ENCODE measurements around the gene SLC23A1. TPM values are rescaled to one million over a fixed set of nuclear protein-coding genes. Genes with fewer than 3 reads are reported as not detected.

Gene SLC23A1
- total RNA-seq, 1 donor from 2014 or later, result 1.4 TPM

- peak overlapping the region; percentile 90 for H3K4me3 Mint-ChIP-seq
- no peak for DNase-seq
- no peak overlapping the region for H3K27ac Mint-ChIP-seq
- ChIA-PET CTCF (interaction anchor here (0.9 kb wide), 1 partner anchor 15 kb away, joined by 3 read pairs; no protein-coding TSS in a partner anchor), POLR2A (interaction anchor here (0.5 to 2.3 kb wide), 7 partner anchors 13 to 827 kb away, joined by 3 to 24 read pairs (median 5); partner anchors contain the start of genes HSPA9, MZB1, PAIP2 and UBE2D2)
- no peaks in the 10 kb centered on the region for H3K9me3 Mint-ChIP-seq
- ATAC-seq (ENCODE audit: low read depth), result no peak
- intact Hi-C loops (cut with micrococcal nuclease), result loop anchor here (5.0 to 10.0 kb wide), 2 partner anchors 938 to 1245 kb away; partner anchors contain the start of genes EGR1, IK and NDUFA2
- no peak for TF ChIP-seq CTCF (IDR thresholded peaks at IDR 0.05)
- peaks cover 5% of the 10 kb centered on the region for H3K36me3 Mint-ChIP-seq (ENCODE audit: low read depth)
- peaks cover 43% of the 10 kb centered on the region for H3K4me1 Mint-ChIP-seq
- H3K27me3 Mint-ChIP-seq, result no peaks in the 10 kb centered on the region
These were observed 19.6 kb upstream of the SLC23A1 start for GRCh38 chr5:139402561-139403158.

GRCh38 chr5:139401546-139401945 is 18.4 kb upstream of the SLC23A1 start:
- ATAC-seq (ENCODE audit: low read depth) (no peak), DNase-seq (no peak)
- Mint-ChIP-seq H3K4me1 (peaks cover 32% of the 10 kb centered on the region), H3K36me3 (ENCODE audit: low read depth) (peaks cover 5% of the 10 kb centered on the region), H3K27ac (no peak overlapping the region), H3K27me3 (no peaks in the 10 kb centered on the region), H3K4me3 (no peak overlapping the region), H3K9me3 (no peaks in the 10 kb centered on the region)
- TF ChIP-seq CTCF (IDR thresholded peaks at IDR 0.05), result no peak
- ChIA-PET POLR2A (no interaction called here), CTCF (no interaction called here)
- intact Hi-C loops (cut with micrococcal nuclease), result loop anchor here (5.0 to 10.0 kb wide), 2 partner anchors 937 to 1246 kb away; partner anchors contain the start of genes EGR1, IK and NDUFA2

DNA sequence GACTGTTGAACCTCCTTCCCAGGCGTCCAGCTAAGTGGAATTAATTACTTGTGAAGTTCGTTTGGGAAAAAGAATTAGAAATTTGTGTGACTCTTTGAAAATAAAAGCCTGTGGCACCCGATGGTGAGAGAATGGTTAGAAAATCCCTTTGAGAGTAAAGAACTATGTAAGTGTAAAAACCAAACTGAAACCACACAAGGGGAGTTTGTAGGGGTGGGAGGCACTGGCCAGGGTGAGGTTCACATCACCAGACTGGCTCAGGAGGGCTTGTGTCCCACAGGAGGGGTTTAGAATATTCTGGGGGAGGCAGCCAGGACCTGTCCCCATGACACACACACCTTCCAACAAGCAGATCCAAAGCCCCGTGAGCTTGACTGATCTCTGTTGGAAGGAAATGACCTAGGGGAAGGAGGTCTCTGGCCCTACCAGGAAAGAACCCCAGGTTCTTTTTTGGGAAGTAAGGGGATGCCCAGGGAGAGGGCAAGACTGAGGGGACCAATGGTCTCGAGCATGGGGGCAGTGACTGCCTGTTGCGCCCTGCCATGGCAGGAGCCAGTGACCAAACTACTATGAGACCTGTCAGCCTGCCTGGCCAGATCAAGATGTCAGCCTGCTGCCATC is 16.5 kb upstream of the SLC23A1 start:
- Mint-ChIP-seq H3K27me3 (no peaks in the 10 kb centered on the region), H3K9me3 (no peaks in the 10 kb centered on the region), H3K27ac (no peak overlapping the region), H3K4me1 (peaks cover 24% of the 10 kb centered on the region), H3K36me3 (ENCODE audit: low read depth) (peaks cover 5% of the 10 kb centered on the region), H3K4me3 (no peak overlapping the region)
- CTCF ChIA-PET, result no interaction called here
- DNase-seq (no peak), ATAC-seq (ENCODE audit: low read depth) (no peak)
- POLR2A ChIA-PET, result interaction anchor here (0.6 kb wide), 1 partner anchor 1354 kb away, joined by 3 read pairs; no protein-coding TSS in a partner anchor
- intact Hi-C loops (cut with micrococcal nuclease), result loop anchor here (5.0 to 10.0 kb wide), 3 partner anchors 575 to 1248 kb away; partner anchors contain the start of genes EGR1, IK and NDUFA2
- no peak for TF ChIP-seq CTCF (IDR thresholded peaks at IDR 0.05)

DNA sequence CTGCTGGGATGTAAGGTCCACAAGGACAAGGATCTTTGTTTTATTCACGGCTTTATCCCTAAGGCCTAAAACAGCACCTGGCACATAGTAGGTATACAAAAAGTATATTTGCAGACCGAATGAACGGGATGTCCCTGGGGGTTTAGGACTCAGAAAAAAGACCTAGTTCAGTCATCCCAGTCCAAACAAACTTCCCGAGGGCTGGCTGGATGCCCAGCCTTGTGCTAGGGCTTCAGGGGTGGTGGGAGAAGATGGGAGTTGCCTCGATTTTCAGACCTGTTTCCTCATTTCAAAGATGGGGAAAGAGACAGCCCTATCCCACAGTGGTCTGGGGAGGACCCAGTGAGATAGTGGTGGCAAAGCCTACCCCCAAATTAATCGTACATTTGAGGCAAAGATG is 14.8 kb upstream of the SLC23A1 start:
- POLR2A ChIA-PET, result interaction anchor here (0.6 to 1.4 kb wide), 2 partner anchors 56 to 263 kb away, joined by 3 read pairs; partner anchors contain the start of gene PAIP2
- Mint-ChIP-seq H3K4me1 (peaks cover 7% of the 10 kb centered on the region), H3K27ac (no peak overlapping the region), H3K36me3 (ENCODE audit: low read depth) (peaks cover 5% of the 10 kb centered on the region), H3K9me3 (no peaks in the 10 kb centered on the region), H3K27me3 (no peaks in the 10 kb centered on the region), H3K4me3 (no peak overlapping the region)
- CTCF ChIA-PET, result no interaction called here
- TF ChIP-seq CTCF (IDR thresholded peaks at IDR 0.05), result no peak
- ATAC-seq (ENCODE audit: low read depth), result no peak
- DNase-seq, result no peak
- intact Hi-C loops (cut with micrococcal nuclease), result loop anchor here (10.0 kb wide), 1 partner anchor 573 kb away; no protein-coding TSS in a partner anchor

- no peak overlapping the region for H3K27ac Mint-ChIP-seq
- peaks cover 7% of the 10 kb centered on the region for H3K36me3 Mint-ChIP-seq (ENCODE audit: low read depth)
- DNase-seq, result no peak
- no peak for ATAC-seq (ENCODE audit: low read depth)
- ChIA-PET CTCF (interaction anchor here (1.1 kb wide), 1 partner anchor 146 kb away, joined by 4 read pairs; no protein-coding TSS in a partner anchor), POLR2A (no interaction called here)
- H3K27me3 Mint-ChIP-seq, result no peaks in the 10 kb centered on the region
- intact Hi-C loops (cut with micrococcal nuclease), result loop anchor here (10.0 kb wide), 1 partner anchor 572 kb away; no protein-coding TSS in a partner anchor
- TF ChIP-seq CTCF (IDR thresholded peaks at IDR 0.05), result no peak
- peaks cover 6% of the 10 kb centered on the region for H3K4me1 Mint-ChIP-seq
- H3K9me3 Mint-ChIP-seq, result no peaks in the 10 kb centered on the region
- H3K4me3 Mint-ChIP-seq, result no peak overlapping the region
These were observed 13.6 kb upstream of the SLC23A1 start for GRCh38 chr5:139396691-139397090.
